ENCODE data around the gene VPS9D1. TPM values are rescaled to one million over a fixed set of nuclear protein-coding genes. Genes with fewer than 3 reads are reported as not detected.

The VPS9D1 gene
- total and polyA plus RNA-seq, 10 of the 15 experiments (the other 5 are each of a cell fraction or from before 2014, with no cell fraction given), result 0.65 to 4.2 (median 1.1) TPM

DNA sequence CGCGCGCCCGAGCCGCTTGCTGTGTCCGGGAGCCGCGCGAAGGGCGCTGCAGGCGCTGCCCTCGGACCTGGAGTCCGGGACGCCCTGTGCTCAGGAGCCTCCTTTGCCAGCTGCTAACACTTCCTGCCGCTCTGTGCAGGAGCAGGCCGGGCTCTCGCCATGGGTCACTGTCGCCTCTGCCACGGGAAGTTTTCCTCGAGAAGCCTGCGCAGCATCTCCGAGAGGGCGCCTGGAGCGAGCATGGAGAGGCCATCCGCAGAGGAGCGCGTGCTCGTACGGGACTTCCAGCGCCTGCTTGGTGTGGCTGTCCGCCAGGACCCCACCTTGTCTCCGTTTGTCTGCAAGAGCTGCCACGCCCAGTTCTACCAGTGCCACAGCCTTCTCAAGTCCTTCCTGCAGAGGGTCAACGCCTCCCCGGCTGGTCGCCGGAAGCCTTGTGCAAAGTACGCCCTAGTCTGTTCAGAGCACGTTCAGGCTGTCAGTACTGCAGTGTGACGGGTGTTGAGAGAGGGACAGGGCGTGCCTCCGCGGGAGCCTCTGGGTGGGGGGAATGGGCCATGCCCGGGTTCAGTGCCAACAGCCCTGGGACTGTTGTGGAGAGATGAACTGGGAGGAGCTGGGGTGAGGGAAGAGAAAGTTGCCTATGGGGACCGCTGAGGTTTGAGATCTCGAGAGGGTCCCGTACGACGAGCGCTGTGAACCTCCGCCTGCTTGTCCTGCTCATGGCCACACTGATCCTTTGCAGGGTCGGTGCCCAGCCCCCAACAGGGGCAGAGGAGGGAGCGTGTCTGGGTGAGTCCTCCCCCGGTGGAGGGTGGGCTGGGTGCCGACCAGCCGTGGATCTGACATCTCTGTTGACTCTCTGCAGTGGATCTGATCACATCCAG lies 1.9 kb upstream of the VPS9D1 start:
- peak overlapping the region; percentile 75 for H3K9ac ChIP-seq (ENCODE audit: control insufficient read depth, insufficient read depth, low read length)
- peaks cover 31% of the 10 kb centered on the region for H3K4me1 ChIP-seq (ENCODE audit: control insufficient read depth, insufficient read depth, low read length)
- ChIA-PET CTCF (no interaction called here), SMC1A (ENCODE audit: uncharacterized antibody, unreplicated experiment) (interaction anchor here (0.5 to 1.1 kb wide), 2 partner anchors 42 to 54 kb away, joined by 3 read pairs; no protein-coding TSS in a partner anchor), POLR2A (interaction anchor here (0.5 kb wide), 1 partner anchor 19 kb away, joined by 3 read pairs; no protein-coding TSS in a partner anchor), RAD21 (ENCODE audit: unreplicated experiment) (no interaction called here)
- WGBS (ENCODE audit: insufficient coverage, insufficient replicate concordance, low lambda C conversion rate, missing lambda C conversion rate), result 8% methylated on average over 56 of the region's 56 CpGs
- peak overlapping the region; percentile 93 for H3K4me3 ChIP-seq
- no peaks in the 10 kb centered on the region for H4K20me1 ChIP-seq (ENCODE audit: control insufficient read depth, insufficient read depth)
- peaks cover 7 to 11% of the 10 kb centered on the region in 2 experiments; a peak in 3 of 4 replicates for H3K36me3 ChIP-seq (ENCODE audit: control insufficient read depth in 2 of 2, insufficient read depth in 2 of 2, low read length in 1 of 2)
- DNase-seq (ENCODE audit: low read depth, low spot score) (no peak), ATAC-seq (peak; percentile 49), FAIRE-seq (peak; percentile 89)
- H3K9me3 ChIP-seq (replicated peaks; ENCODE audit: control insufficient read depth, insufficient read depth, low read length), result no peaks in the 10 kb centered on the region
- intact Hi-C loops (cut with micrococcal nuclease; ENCODE audit: unreplicated experiment) (no loop called here), in situ Hi-C loops (cut with MboI) (no loop called here)
- H2AFZ ChIP-seq (ENCODE audit: control insufficient read depth, low read depth, low read length), result peak overlapping the region; percentile 12
- no peaks in the 10 kb centered on the region for H3K27me3 ChIP-seq (replicated peaks in 1 of 2; ENCODE audit: control insufficient read depth in 2 of 2, insufficient read depth in 2 of 2, low read length in 1 of 2)
- TSS peak; percentile 63 for BruUV-seq (replicated peaks)
- peak overlapping the region; percentile 55 for H3K27ac ChIP-seq (ENCODE audit: control insufficient read depth, insufficient read depth)
- H3K4me2 ChIP-seq (ENCODE audit: control insufficient read depth, insufficient read depth), result peak overlapping the region; percentile 97
- H3K79me2 ChIP-seq (ENCODE audit: control insufficient read depth, insufficient read depth, low read length), result peaks cover 24% of the 10 kb centered on the region
- TF ChIP-seq FOXK2 (IDR thresholded peaks at IDR 0.05) (no peak), IKZF1 (conservative IDR thresholded peaks at IDR 0.05) (no peak), STAT1 (conservative IDR thresholded peaks at IDR 0.05) (no peak), HDGF (IDR thresholded peaks at IDR 0.05) (0 out of 2 replicates have a peak, but pooled peaks have one; percentile 24), DPF2 (IDR thresholded peaks at IDR 0.05) (no peak), PML (IDR thresholded peaks at IDR 0.05; ENCODE audit: low read length) (no peak), GABPA (IDR thresholded peaks at IDR 0.05; ENCODE audit: low read depth) (peak; percentile 54; the same call in 1 of the 2 replicates), KAT2A (conservative IDR thresholded peaks at IDR 0.05; ENCODE audit: control insufficient read depth, low read depth, low read length) (no peak), ZNF207 (IDR thresholded peaks at IDR 0.05; ENCODE audit: borderline replicate concordance) (no peak), NFYB (IDR thresholded peaks at IDR 0.05; ENCODE audit: insufficient read depth, low read depth, low read length) (no peak), CBFB (IDR thresholded peaks at IDR 0.05; ENCODE audit: low read depth) (no peak), NFXL1 (IDR thresholded peaks at IDR 0.05; ENCODE audit: borderline replicate concordance) (no peak), POLR2A (IDR thresholded peaks at IDR 0.05; ENCODE audit: low read depth, low read length) (peak; percentile 64), TCF3 (IDR thresholded peaks at IDR 0.05; ENCODE audit: borderline replicate concordance, insufficient read depth, low read depth, low read length) (no peak), POLR2AphosphoS5 (IDR thresholded peaks at IDR 0.05; ENCODE audit: low read length) (no peak)
- TF ChIP-seq, protein P1, sequence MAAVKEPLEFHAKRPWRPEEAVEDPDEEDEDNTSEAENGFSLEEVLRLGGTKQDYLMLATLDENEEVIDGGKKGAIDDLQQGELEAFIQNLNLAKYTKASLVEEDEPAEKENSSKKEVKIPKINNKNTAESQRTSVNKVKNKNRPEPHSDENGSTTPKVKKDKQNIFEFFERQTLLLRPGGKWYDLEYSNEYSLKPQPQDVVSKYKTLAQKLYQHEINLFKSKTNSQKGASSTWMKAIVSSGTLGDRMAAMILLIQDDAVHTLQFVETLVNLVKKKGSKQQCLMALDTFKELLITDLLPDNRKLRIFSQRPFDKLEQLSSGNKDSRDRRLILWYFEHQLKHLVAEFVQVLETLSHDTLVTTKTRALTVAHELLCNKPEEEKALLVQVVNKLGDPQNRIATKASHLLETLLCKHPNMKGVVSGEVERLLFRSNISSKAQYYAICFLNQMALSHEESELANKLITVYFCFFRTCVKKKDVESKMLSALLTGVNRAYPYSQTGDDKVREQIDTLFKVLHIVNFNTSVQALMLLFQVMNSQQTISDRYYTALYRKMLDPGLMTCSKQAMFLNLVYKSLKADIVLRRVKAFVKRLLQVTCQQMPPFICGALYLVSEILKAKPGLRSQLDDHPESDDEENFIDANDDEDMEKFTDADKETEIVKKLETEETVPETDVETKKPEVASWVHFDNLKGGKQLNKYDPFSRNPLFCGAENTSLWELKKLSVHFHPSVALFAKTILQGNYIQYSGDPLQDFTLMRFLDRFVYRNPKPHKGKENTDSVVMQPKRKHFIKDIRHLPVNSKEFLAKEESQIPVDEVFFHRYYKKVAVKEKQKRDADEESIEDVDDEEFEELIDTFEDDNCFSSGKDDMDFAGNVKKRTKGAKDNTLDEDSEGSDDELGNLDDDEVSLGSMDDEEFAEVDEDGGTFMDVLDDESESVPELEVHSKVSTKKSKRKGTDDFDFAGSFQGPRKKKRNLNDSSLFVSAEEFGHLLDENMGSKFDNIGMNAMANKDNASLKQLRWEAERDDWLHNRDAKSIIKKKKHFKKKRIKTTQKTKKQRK (IDR thresholded peaks at IDR 0.05; ENCODE audit: low read depth, low read length), result no peak
- TF ChIP-seq, protein P2, sequence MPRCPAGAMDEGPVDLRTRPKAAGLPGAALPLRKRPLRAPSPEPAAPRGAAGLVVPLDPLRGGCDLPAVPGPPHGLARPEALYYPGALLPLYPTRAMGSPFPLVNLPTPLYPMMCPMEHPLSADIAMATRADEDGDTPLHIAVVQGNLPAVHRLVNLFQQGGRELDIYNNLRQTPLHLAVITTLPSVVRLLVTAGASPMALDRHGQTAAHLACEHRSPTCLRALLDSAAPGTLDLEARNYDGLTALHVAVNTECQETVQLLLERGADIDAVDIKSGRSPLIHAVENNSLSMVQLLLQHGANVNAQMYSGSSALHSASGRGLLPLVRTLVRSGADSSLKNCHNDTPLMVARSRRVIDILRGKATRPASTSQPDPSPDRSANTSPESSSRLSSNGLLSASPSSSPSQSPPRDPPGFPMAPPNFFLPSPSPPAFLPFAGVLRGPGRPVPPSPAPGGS (IDR thresholded peaks at IDR 0.05; ENCODE audit: borderline replicate concordance, insufficient read depth, low read depth, low read length, poor library complexity, severe bottlenecking), result peak; percentile 4
- TF ChIP-seq, protein P3, sequence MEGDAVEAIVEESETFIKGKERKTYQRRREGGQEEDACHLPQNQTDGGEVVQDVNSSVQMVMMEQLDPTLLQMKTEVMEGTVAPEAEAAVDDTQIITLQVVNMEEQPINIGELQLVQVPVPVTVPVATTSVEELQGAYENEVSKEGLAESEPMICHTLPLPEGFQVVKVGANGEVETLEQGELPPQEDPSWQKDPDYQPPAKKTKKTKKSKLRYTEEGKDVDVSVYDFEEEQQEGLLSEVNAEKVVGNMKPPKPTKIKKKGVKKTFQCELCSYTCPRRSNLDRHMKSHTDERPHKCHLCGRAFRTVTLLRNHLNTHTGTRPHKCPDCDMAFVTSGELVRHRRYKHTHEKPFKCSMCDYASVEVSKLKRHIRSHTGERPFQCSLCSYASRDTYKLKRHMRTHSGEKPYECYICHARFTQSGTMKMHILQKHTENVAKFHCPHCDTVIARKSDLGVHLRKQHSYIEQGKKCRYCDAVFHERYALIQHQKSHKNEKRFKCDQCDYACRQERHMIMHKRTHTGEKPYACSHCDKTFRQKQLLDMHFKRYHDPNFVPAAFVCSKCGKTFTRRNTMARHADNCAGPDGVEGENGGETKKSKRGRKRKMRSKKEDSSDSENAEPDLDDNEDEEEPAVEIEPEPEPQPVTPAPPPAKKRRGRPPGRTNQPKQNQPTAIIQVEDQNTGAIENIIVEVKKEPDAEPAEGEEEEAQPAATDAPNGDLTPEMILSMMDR (IDR thresholded peaks at IDR 0.05 in 2 of 3, conservative IDR thresholded peaks at IDR 0.05 in 1 of 3; ENCODE audit: control insufficient read depth in 2 of 3, extremely low read depth in 1 of 3, insufficient read depth in 1 of 3, low read depth in 3 of 3, low read length in 3 of 3), result no peak

Measured in GM12878 (cell line).